HepG2 (cell line): ENCODE results near the gene SRSF6. TPM values are rescaled to one million over a fixed set of nuclear protein-coding genes. Genes with fewer than 3 reads are reported as not detected.

Source experiments
- ATAC-seq: fragments of 200-7000 bp; cut with Tn5 transposase; 3 replicates; pipeline ENCODE4 v1.9.1; 2020; ENCODE audit warnings: mild to moderate bottlenecking, moderate library complexity
- BruUV-seq: library from RNA; stranded (reverse); fragments of 400-500 nt; replicated peaks from 2 replicates; lab custom pipeline; 2021; lab: Mats Ljungman, UMichigan
- CTCF ChIA-PET: fragments of 300-600 bp; formaldehyde crosslinking; extraction: SDS; loops from one replicate; lab custom pipeline; 2021; ENCODE audit warnings: low total read pairs, inconsistent platforms, low intra/inter-chr PET ratio; lab: Yijun Ruan, JAX
- POLR2A ChIA-PET: fragments of 350-600 bp; sonication (Branson Sonifier 250); formaldehyde crosslinking; loops from one replicate; lab custom pipeline; 2020; ENCODE audit warnings: antibody characterized with exemption, inconsistent platforms; lab: Yijun Ruan, JAX
- DNase-seq: peaks from one replicate; pipeline ENCODE4 v3.0.0-alpha.2; 2015; ENCODE audit warnings: low spot score
- FAIRE-seq: peaks from 3 replicates; lab custom pipeline; 2011; peaks lifted over from hg19 to GRCh38; lab: Jason Lieb, UNC
- H2AFZ ChIP-seq: one replicate; pipeline ENCODE4 v1.6.1; 2011; ENCODE audit warnings: low read length, inconsistent platforms
- H3K27ac ChIP-seq: fragments of 300-600 bp; 3 replicates; pipeline ENCODE4 v1.8.0; 2011; ENCODE audit warnings: mixed run types, mild to moderate bottlenecking, mixed read lengths, low read length, inconsistent platforms; ENCODE audit not compliant: insufficient read depth; ENCODE audit errors: extremely low read length
- H3K27me3 ChIP-seq, 2 experiments: fragments of 200-600 bp in 1 of 2; 2 replicates in 1 of 2; 3 replicates in 1 of 2; pipeline versions ENCODE4 v1.6.0 to v1.8.0; 2011; ENCODE audit warnings: low read length in 2 of 2, mild to moderate bottlenecking in 2 of 2, moderate library complexity in 2 of 2, inconsistent platforms in 1 of 2; ENCODE audit not compliant: insufficient read depth in 2 of 2, control insufficient read depth in 1 of 2
- H3K36me3 ChIP-seq, 2 experiments: fragments of 200-600 bp in 1 of 2; replicated peaks in 1 of 2; 2 replicates in 1 of 2; 3 replicates in 1 of 2; pipeline versions ENCODE4 v1.5.1 to v1.8.0; 2011; ENCODE audit warnings: low read length in 2 of 2, inconsistent platforms in 1 of 2; ENCODE audit not compliant: insufficient read depth in 2 of 2, control insufficient read depth in 1 of 2
- H3K4me1 ChIP-seq: 2 replicates; pipeline ENCODE4 v1.5.1; 2012; ENCODE audit warnings: low read length, inconsistent platforms; ENCODE audit not compliant: insufficient read depth
- H3K4me2 ChIP-seq: 2 replicates; pipeline ENCODE4 v1.6.0; 2011; ENCODE audit warnings: low read depth, low read length, inconsistent platforms
- H3K4me3 ChIP-seq, 3 experiments: fragments of 200-600 bp in 1 of 3; sonication (generic), shearing (Covaris generic) in 1 of 3; replicated peaks in 1 of 3; 2 replicates each; pipeline ENCODE4 v1.5.1; 2011 to 2016; ENCODE audit warnings: low read length in 3 of 3, inconsistent platforms in 2 of 3, low read depth in 2 of 3, mild to moderate bottlenecking in 2 of 3, control low read depth in 1 of 3, mixed read lengths in 1 of 3; ENCODE audit not compliant: insufficient read depth in 1 of 3
- H3K79me2 ChIP-seq: one replicate; pipeline ENCODE4 v1.6.1; 2011; ENCODE audit warnings: low read length, inconsistent platforms; ENCODE audit not compliant: insufficient read depth
- H3K9ac ChIP-seq: 2 replicates; pipeline ENCODE4 v1.6.0; 2011; ENCODE audit warnings: mild to moderate bottlenecking, low read depth, low read length, inconsistent platforms; ENCODE audit not compliant: insufficient read depth
- H3K9me3 ChIP-seq: 2 replicates; pipeline ENCODE4 v1.5.1; 2012; ENCODE audit warnings: mild to moderate bottlenecking, low read length
- H4K20me1 ChIP-seq: 2 replicates; pipeline ENCODE4 v1.6.0; 2011; ENCODE audit warnings: inconsistent platforms, mild to moderate bottlenecking, low read length, moderate library complexity; ENCODE audit not compliant: insufficient read depth
- ATF7 ChIP-seq, 2 experiments: fragments of 450-650 bp in 1 of 2; sonication (generic) in 1 of 2; formaldehyde crosslinking in 1 of 2; IDR thresholded peaks; 2 replicates each; pipeline versions ENCODE4 v1.4.0 to v1.6.1; 2016 to 2020; ENCODE audit warnings: antibody characterized with exemption in 1 of 2, mild to moderate bottlenecking in 1 of 2, missing genetic modification reagents in 1 of 2
- BRD4 ChIP-seq: sonication (generic); formaldehyde crosslinking; IDR thresholded peaks from 2 replicates; pipeline ENCODE4 v1.4.0; 2020; ENCODE audit warnings: missing genetic modification reagents
- HDAC1 ChIP-seq: sonication (generic); formaldehyde crosslinking; IDR thresholded peaks from 2 replicates; pipeline ENCODE4 v1.5.1; 2020; ENCODE audit warnings: mild to moderate bottlenecking, missing genetic modification reagents
- MXI1 ChIP-seq: IDR thresholded peaks from 3 replicates; pipeline ENCODE4 v1.6.1; 2012; ENCODE audit warnings: low read depth, low read length, inconsistent platforms, borderline replicate concordance
- NONO ChIP-seq, 2 experiments: fragments of 450-650 bp in 1 of 2; sonication (generic) in 1 of 2; formaldehyde crosslinking in 1 of 2; IDR thresholded peaks in 1 of 2; conservative IDR thresholded peaks in 1 of 2; 2 replicates each; pipeline versions ENCODE4 v1.6.1 to v1.8.0; 2017 to 2022; ENCODE audit warnings: mild to moderate bottlenecking in 1 of 2, missing genetic modification reagents in 1 of 2, moderate library complexity in 1 of 2
- SNRNP70 ChIP-seq: fragments of 200-400 bp; formaldehyde crosslinking; IDR thresholded peaks from 2 replicates; pipeline ENCODE4 v1.6.1; 2017; ENCODE audit warnings: mild to moderate bottlenecking, low read depth, low read length, moderate library complexity
- ZFP82 ChIP-seq: sonication (generic); formaldehyde crosslinking; IDR thresholded peaks from 2 replicates; pipeline ENCODE4 v1.5.1; 2020; ENCODE audit warnings: mild to moderate bottlenecking, missing genetic modification reagents, borderline replicate concordance
- ZNF329 ChIP-seq: sonication (generic); formaldehyde crosslinking; IDR thresholded peaks from 2 replicates; pipeline ENCODE4 v1.9.0; 2021; ENCODE audit warnings: low read depth, mild to moderate bottlenecking, missing genetic modification reagents
- ZNF549 ChIP-seq: sonication (generic); formaldehyde crosslinking; IDR thresholded peaks from 2 replicates; pipeline ENCODE4 v1.5.0; 2020; ENCODE audit warnings: missing genetic modification reagents
- ZNF598 ChIP-seq: sonication (generic); formaldehyde crosslinking; IDR thresholded peaks from 2 replicates; pipeline ENCODE4 v1.5.1; 2020; ENCODE audit warnings: mild to moderate bottlenecking, missing genetic modification reagents, borderline replicate concordance
- ZNF703 ChIP-seq: sonication (generic); formaldehyde crosslinking; IDR thresholded peaks from 2 replicates; pipeline ENCODE4 v1.5.1; 2020; ENCODE audit warnings: missing genetic modification reagents, mild to moderate bottlenecking, moderate library complexity, borderline replicate concordance
- ZNF720 ChIP-seq: sonication (generic); formaldehyde crosslinking; IDR thresholded peaks from 2 replicates; pipeline ENCODE4 v1.4.0; 2020; ENCODE audit warnings: missing genetic modification reagents
- WGBS: methylation state at CpG from one replicate; pipeline ENCODE4 v1.1.6; 2017; ENCODE audit warnings: low lambda C conversion rate; 5-methylcytosine and 5-hydroxymethylcytosine counted together
- in situ Hi-C: cut with HindIII; loops from 2 replicates; pipeline ENCODE4 v1.10.0; 2017; ENCODE audit warnings: low pct_unique_long_range_greater_than_20kb; ENCODE audit not compliant: extremely low pct_ligation_motif_present
- intact Hi-C: fragments of 100-400 bp; cut with micrococcal nuclease; formaldehyde crosslinking; loops from one replicate; pipeline ENCODE4 v1.10.0; 2022; ENCODE audit not compliant: unreplicated experiment
- polyA plus RNA-seq, 8 experiments: library from polyadenylated mRNA; depleted of rRNA in 3 of 8; stranded (reverse) in 7 of 8; unstranded in 1 of 8; fragments of >200 nt; fragmentation: Illumina TruSeq in 4 of 8; extraction: Trizol in 4 of 8; gene quantifications; 2 replicates each; pipeline versions ENCODE4 v1.2.1 to v1.2.3, GENCODE V29; 2011 to 2016; ENCODE audit warnings: low read depth in 4 of 8, missing spikeins in 1 of 8, mixed read lengths in 1 of 8; ENCODE audit not compliant: insufficient read depth in 1 of 8
- total RNA-seq, 5 experiments: library from RNA; depleted of rRNA; stranded (reverse); fragments of >200 nt; fragmentation: Illumina TruSeq; extraction: Trizol; gene quantifications; 2 replicates each; pipeline ENCODE4 v1.2.3, GENCODE V29; 2016; ENCODE audit warnings: low read depth in 1 of 5
- TF ChIP-seq, protein P1 (sequence below): sonication (generic); formaldehyde crosslinking; IDR thresholded peaks from 2 replicates; pipeline ENCODE4 v1.5.1; 2020; ENCODE audit warnings: missing genetic modification reagents, mild to moderate bottlenecking, borderline replicate concordance
- TF ChIP-seq, protein P2 (sequence below): sonication (generic); formaldehyde crosslinking; IDR thresholded peaks from 2 replicates; pipeline ENCODE4 v1.4.0; 2020; ENCODE audit warnings: mild to moderate bottlenecking, missing genetic modification reagents
- TF ChIP-seq, protein P3 (sequence below): sonication (generic); formaldehyde crosslinking; IDR thresholded peaks from 2 replicates; pipeline ENCODE4 v1.4.0; 2020; ENCODE audit warnings: mild to moderate bottlenecking, missing genetic modification reagents
- TF ChIP-seq, protein P4 (sequence below): sonication (generic); formaldehyde crosslinking; IDR thresholded peaks from 2 replicates; pipeline ENCODE4 v1.5.0; 2020; ENCODE audit warnings: missing genetic modification reagents
- TF ChIP-seq, protein P5 (sequence below): sonication (generic); formaldehyde crosslinking; IDR thresholded peaks from 2 replicates; pipeline ENCODE4 v1.4.0; 2020; ENCODE audit warnings: missing genetic modification reagents

SRSF6 gene
- total and polyA plus RNA-seq, 2 of the 13 experiments (the other 11 are each of a cell fraction or from before 2014, with no cell fraction given), result 156 to 194 TPM

DNA sequence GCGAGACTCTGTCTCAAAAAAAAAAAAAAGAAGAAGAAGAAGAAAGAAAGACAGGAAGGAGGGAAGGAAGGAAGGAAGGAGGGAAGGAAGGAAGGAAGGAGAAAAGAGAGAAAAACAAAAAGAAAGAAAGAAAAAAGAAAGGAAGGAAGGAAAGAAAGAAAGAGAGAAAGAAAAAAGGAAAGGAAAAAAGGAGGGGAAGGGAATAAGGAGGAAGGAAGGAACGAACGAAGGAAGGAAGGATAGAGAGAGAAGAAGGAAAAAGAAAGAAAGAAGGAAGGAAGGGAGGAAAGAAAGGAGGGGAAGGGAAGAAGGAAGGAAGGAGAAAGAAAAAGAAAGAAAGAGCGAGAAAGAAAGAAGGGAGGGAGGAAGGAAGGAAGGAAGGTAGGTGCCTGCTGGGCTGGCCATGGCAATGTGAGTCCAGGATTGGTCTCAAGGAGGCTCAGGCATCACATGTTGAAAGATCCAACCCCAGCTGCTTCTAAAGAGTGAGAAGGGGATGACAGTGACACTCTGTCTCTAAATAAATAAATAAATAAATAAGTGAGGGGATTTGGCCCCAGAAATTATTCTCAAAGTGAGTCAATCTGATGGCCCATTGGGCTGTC, 24.3 kb upstream of the SRSF6 start:
- peaks cover 4 to 51% of the 10 kb centered on the region in 2 experiments; a peak in 3 of 5 replicates for H3K27me3 ChIP-seq
- TF ChIP-seq NONO (IDR thresholded peaks at IDR 0.05), result 0 out of 2 replicates have a peak, but pooled peaks have one; percentile 29
- TF ChIP-seq NONO (CRISPR knock-in tag; conservative IDR thresholded peaks at IDR 0.05), result no peak
- no peak for TF ChIP-seq ZNF549 (CRISPR knock-in tag)
- no peak for TF ChIP-seq ZFP82 (CRISPR knock-in tag)
- TF ChIP-seq, protein P1, sequence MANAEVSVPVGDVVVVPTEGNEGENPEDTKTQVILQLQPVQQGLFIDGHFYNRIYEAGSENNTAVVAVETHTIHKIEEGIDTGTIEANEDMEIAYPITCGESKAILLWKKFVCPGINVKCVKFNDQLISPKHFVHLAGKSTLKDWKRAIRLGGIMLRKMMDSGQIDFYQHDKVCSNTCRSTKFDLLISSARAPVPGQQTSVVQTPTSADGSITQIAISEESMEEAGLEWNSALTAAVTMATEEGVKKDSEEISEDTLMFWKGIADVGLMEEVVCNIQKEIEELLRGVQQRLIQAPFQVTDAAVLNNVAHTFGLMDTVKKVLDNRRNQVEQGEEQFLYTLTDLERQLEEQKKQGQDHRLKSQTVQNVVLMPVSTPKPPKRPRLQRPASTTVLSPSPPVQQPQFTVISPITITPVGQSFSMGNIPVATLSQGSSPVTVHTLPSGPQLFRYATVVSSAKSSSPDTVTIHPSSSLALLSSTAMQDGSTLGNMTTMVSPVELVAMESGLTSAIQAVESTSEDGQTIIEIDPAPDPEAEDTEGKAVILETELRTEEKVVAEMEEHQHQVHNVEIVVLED, result no peak
- TF ChIP-seq ZNF329, result no peak
- TF ChIP-seq MXI1, result no peak
- TF ChIP-seq, protein P2, sequence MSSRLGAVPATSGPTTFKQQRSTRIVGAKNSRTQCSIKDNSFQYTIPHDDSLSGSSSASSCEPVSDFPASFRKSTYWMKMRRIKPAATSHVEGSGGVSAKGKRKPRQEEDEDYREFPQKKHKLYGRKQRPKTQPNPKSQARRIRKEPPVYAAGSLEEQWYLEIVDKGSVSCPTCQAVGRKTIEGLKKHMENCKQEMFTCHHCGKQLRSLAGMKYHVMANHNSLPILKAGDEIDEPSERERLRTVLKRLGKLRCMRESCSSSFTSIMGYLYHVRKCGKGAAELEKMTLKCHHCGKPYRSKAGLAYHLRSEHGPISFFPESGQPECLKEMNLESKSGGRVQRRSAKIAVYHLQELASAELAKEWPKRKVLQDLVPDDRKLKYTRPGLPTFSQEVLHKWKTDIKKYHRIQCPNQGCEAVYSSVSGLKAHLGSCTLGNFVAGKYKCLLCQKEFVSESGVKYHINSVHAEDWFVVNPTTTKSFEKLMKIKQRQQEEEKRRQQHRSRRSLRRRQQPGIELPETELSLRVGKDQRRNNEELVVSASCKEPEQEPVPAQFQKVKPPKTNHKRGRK (CRISPR knock-in tag), result peak; percentile 87
- no peak for TF ChIP-seq ZNF598 (CRISPR knock-in tag)
- TF ChIP-seq, protein P3, sequence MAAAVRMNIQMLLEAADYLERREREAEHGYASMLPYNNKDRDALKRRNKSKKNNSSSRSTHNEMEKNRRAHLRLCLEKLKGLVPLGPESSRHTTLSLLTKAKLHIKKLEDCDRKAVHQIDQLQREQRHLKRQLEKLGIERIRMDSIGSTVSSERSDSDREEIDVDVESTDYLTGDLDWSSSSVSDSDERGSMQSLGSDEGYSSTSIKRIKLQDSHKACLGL (CRISPR knock-in tag), result no peak
- no peak for TF ChIP-seq ZNF703 (CRISPR knock-in tag)
- TF ChIP-seq, protein P4, sequence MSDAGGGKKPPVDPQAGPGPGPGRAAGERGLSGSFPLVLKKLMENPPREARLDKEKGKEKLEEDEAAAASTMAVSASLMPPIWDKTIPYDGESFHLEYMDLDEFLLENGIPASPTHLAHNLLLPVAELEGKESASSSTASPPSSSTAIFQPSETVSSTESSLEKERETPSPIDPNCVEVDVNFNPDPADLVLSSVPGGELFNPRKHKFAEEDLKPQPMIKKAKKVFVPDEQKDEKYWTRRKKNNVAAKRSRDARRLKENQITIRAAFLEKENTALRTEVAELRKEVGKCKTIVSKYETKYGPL (CRISPR knock-in tag), result no peak
- no peak for TF ChIP-seq BRD4 (CRISPR knock-in tag)
- TF ChIP-seq ZNF720 (CRISPR knock-in tag), result no peak
- TF ChIP-seq, protein P5, sequence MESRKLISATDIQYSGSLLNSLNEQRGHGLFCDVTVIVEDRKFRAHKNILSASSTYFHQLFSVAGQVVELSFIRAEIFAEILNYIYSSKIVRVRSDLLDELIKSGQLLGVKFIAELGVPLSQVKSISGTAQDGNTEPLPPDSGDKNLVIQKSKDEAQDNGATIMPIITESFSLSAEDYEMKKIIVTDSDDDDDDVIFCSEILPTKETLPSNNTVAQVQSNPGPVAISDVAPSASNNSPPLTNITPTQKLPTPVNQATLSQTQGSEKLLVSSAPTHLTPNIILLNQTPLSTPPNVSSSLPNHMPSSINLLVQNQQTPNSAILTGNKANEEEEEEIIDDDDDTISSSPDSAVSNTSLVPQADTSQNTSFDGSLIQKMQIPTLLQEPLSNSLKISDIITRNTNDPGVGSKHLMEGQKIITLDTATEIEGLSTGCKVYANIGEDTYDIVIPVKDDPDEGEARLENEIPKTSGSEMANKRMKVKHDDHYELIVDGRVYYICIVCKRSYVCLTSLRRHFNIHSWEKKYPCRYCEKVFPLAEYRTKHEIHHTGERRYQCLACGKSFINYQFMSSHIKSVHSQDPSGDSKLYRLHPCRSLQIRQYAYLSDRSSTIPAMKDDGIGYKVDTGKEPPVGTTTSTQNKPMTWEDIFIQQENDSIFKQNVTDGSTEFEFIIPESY (CRISPR knock-in tag), result no peak
- TF ChIP-seq ATF7 (IDR thresholded peaks at IDR 0.05), result 0 out of 2 replicates have a peak, but pooled peaks have one; percentile 2
- no peak for TF ChIP-seq ATF7 (CRISPR knock-in tag; IDR thresholded peaks at IDR 0.05)
- TF ChIP-seq SNRNP70, result no peak
- TF ChIP-seq HDAC1 (CRISPR knock-in tag), result no peak

More for the DNA sequence above, 24.3 kb upstream of the SRSF6 start:
- Histone ChIP-seq H3K9ac (no peak overlapping the region), H3K9me3 (no peaks in the 10 kb centered on the region), H3K4me3 (no peak overlapping the region), H3K79me2 (no peaks in the 10 kb centered on the region), H2AFZ (no peak overlapping the region), H3K4me1 (no peaks in the 10 kb centered on the region), H4K20me1 (no peaks in the 10 kb centered on the region), H3K4me2 (no peak overlapping the region), H3K27ac (no peak overlapping the region), H3K36me3 (no peaks in the 10 kb centered on the region)
- 16% methylated on average over 4 of the region's 4 CpGs for WGBS
- CTCF ChIA-PET, result no interaction called here
- FAIRE-seq, result no peak
- intact Hi-C loops, result no loop called here
- POLR2A ChIA-PET, result interaction anchor here (0.7 kb wide), 1 partner anchor 24 kb away, joined by 3 read pairs; the partner anchor contains the start of gene SRSF6
- in situ Hi-C loops, result no loop called here
- no peak for ATAC-seq
- no TSS peak for BruUV-seq
- no peak for DNase-seq
